HEK293T (cell line): ENCODE data around the gene ANXA8L1.
"Not testable (repeated sequence)": the region's sequence is repeated elsewhere in the genome, so short reads cannot be mapped to it uniquely, and the experiment has no call there.

ENCODE experiments used
- BHLHE40 ChIP-seq: fragments of 450-650 bp; IDR thresholded peaks from 2 replicates; pipeline ENCODE4 v1.6.1; 2016; ENCODE audit warnings: mild to moderate bottlenecking, moderate library complexity, borderline replicate concordance
- CTBP1 ChIP-seq: fragments of 450-650 bp; IDR thresholded peaks from 2 replicates; pipeline ENCODE4 v1.6.1; 2016; ENCODE audit warnings: borderline replicate concordance
- ELF4 ChIP-seq: fragments of 450-650 bp; IDR thresholded peaks from 2 replicates; pipeline ENCODE4 v1.6.1; 2017; ENCODE audit warnings: antibody characterized with exemption
- FOXM1 ChIP-seq: fragments of 450-650 bp; IDR thresholded peaks from 2 replicates; pipeline ENCODE4 v1.6.1; 2017; ENCODE audit warnings: mild to moderate bottlenecking, borderline replicate concordance
- L3MBTL2 ChIP-seq: fragments of 450-650 bp; conservative IDR thresholded peaks from 2 replicates; pipeline ENCODE4 v1.6.1; 2016; ENCODE audit warnings: mild to moderate bottlenecking
- NFRKB ChIP-seq: fragments of 450-650 bp; IDR thresholded peaks from 2 replicates; pipeline ENCODE4 v1.6.1; 2016; ENCODE audit warnings: mild to moderate bottlenecking, moderate library complexity

DNA sequence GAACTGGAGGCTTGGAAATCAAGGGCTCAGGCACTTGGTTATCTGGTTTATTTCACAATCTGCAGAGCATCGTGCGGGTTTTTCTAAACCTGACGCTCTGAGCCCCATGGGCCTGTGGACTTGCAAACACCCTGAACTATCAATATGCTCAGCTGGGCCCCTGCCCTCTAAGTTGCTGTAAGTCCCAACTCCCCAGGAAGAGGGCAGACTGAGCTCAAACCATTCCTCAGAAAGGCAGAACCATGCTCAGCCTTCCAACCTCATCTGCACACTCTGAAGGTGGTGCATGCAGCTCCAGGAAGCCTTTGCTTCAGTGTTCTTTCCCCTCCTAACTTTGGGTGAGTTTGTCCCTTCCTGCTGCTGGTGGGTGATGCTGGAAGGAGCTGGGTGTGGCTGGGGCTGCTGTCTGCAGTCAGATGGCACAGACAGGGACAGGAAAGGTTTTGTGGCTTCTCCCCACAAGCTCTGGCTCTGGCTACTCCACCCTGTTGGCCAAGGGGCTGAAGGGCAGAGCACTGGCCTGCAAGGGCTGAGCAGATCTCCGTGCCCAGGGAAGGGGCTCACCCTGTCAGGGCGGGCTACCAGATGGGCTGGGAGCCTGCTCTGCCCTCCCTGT, 3.8 kb downstream of the ANXA8L1 start:
- not testable (repeated sequence) for TF ChIP-seq NFRKB, L3MBTL2, ELF4, CTBP1, FOXM1, BHLHE40
